GM06990 (cell line): ENCODE data around the gene CNTNAP5.
"Not testable (repeated sequence)": the region's sequence is repeated elsewhere in the genome, so short reads cannot be mapped to it uniquely, and the experiment has no call there.

Source experiments
- DNase-seq: peaks from one replicate; pipeline ENCODE4 v3.0.0-alpha.2; 2011; ENCODE audit not compliant: insufficient read length; ENCODE audit errors: extremely low read depth
- H3K27me3 ChIP-seq: replicated peaks from 2 replicates; pipeline ENCODE4 v1.6.0; 2011; ENCODE audit warnings: low read length; ENCODE audit not compliant: control insufficient read depth, insufficient read depth
- H3K36me3 ChIP-seq: 2 replicates; pipeline ENCODE4 v1.5.1; 2011; ENCODE audit warnings: low read length; ENCODE audit not compliant: control insufficient read depth, insufficient read depth
- H3K4me3 ChIP-seq: replicated peaks from 2 replicates; pipeline ENCODE4 v1.5.1; 2011; ENCODE audit warnings: low read depth, mild to moderate bottlenecking, control low read depth, low read length
- CTCF ChIP-seq: IDR thresholded peaks from 2 replicates; pipeline ENCODE4 v1.5.1; 2011; ENCODE audit warnings: low read length, control low read depth, mild to moderate bottlenecking, inconsistent platforms; ENCODE audit not compliant: insufficient read depth, poor library complexity, severe bottlenecking

The CNTNAP5 gene

GRCh38 chr2:124354466-124354865, 329.4 kb downstream of the CNTNAP5 start:
- no peak for TF ChIP-seq CTCF
- no peak for DNase-seq
- no peaks in the 10 kb centered on the region for H3K27me3 ChIP-seq
- no peaks in the 10 kb centered on the region for H3K36me3 ChIP-seq
- no peak overlapping the region for H3K4me3 ChIP-seq

- DNase-seq, H3K36me3 ChIP-seq, H3K27me3 ChIP-seq, H3K4me3 ChIP-seq: not testable (repeated sequence)
Measured at GRCh38 chr2:124361966-124362365, 336.9 kb downstream of the CNTNAP5 start.

GRCh38 chr2:124369181-124369580, 344.1 kb downstream of the CNTNAP5 start:
- no peak for DNase-seq
- Histone ChIP-seq H3K4me3 (no peak overlapping the region), H3K27me3 (no peaks in the 10 kb centered on the region), H3K36me3 (no peaks in the 10 kb centered on the region)
- no peak for TF ChIP-seq CTCF

GRCh38 chr2:124380221-124380749, 355.2 kb downstream of the CNTNAP5 start:
- no peak for DNase-seq
- Histone ChIP-seq H3K36me3 (no peaks in the 10 kb centered on the region), H3K4me3 (no peak overlapping the region), H3K27me3 (no peaks in the 10 kb centered on the region)
- no peak for TF ChIP-seq CTCF

GRCh38 chr2:124382067-124382618, 357.1 kb downstream of the CNTNAP5 start:
- Histone ChIP-seq H3K4me3 (no peak overlapping the region), H3K36me3 (no peaks in the 10 kb centered on the region), H3K27me3 (no peaks in the 10 kb centered on the region)
- no peak for DNase-seq
- no peak for TF ChIP-seq CTCF

- Histone ChIP-seq H3K4me3 (no peak overlapping the region), H3K36me3 (no peaks in the 10 kb centered on the region), H3K27me3 (no peaks in the 10 kb centered on the region)
- DNase-seq, result no peak
- TF ChIP-seq CTCF, result no peak
Measured at GRCh38 chr2:124395961-124396360, 370.9 kb downstream of the CNTNAP5 start.
